Left cardiac atrium (tissue), 4 donors: ENCODE measurements around the gene GRK4. TPM values are rescaled to one million over a fixed set of nuclear protein-coding genes. Genes with fewer than 3 reads are reported as not detected.
A peak's percentile ranks its signal among the peaks of the same experiment; 100 is the strongest.
"Not testable (repeated sequence)": the region's sequence is repeated elsewhere in the genome, so short reads cannot be mapped to it uniquely, and the experiment has no call there.

Source experiments
- ATAC-seq, 2 donors: fragments of 200-7000 bp; cut with Tn5 transposase; one replicate each; pipeline ENCODE4 v1.9.1; 2020; ENCODE audit warnings: mild to moderate bottlenecking in 2 of 2, moderate library complexity in 2 of 2
- DNase-seq: peaks from one replicate; pipeline ENCODE4 v3.0.0-alpha.2; 2020
- intact Hi-C, 2 donors: fragments of 100-400 bp; cut with DNase I; formaldehyde crosslinking; loops; one replicate each; pipeline versions ENCODE4 v1.14.1 to v1.15.1; 2022 to 2023
- total RNA-seq, 2 donors: library from RNA; stranded (reverse); fragmentation: NEBNext Ultra II Directional; extraction: Animal tissue kit (Norgen Biotek cat#: 25700); gene quantifications; one replicate each; pipeline ENCODE4 v1.2.1, GENCODE V29; 2021
- donor health status: DM: no; HTN: yes; CAD: no.
- donor health status: DM: no; HTN: yes; CAD: no; lungs with severe emphysema.
- donor health status: DM: yes; HTN: yes; CAD: no.
- donor health status: Dilated cardiomyopathy.

GRK4 gene
- total RNA-seq, 2 donors from 2014 or later = 8.5 to 11.5 TPM

DNA sequence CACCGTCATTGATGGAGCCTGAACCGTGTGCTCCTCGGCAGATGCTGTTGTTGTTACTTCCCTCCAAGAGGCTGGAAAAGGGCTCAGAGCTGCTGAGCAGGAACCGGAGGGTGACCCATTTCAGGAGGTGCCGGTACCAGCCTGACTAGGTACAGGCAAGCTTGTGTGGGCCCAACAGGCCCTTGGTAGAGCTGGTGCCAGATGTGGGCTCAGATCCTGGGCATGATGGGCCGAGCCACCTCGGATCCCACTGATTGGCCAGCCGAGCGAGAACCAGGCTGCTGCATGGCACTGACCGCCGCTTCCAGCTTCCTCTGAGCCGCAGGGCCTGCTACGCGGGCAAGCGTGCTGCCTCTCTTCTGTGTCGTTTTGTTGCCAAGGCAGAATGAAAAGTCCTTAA, 33.9 kb upstream of the GRK4 start:
- ATAC-seq (no peak), DNase-seq (no peak)

DNA sequence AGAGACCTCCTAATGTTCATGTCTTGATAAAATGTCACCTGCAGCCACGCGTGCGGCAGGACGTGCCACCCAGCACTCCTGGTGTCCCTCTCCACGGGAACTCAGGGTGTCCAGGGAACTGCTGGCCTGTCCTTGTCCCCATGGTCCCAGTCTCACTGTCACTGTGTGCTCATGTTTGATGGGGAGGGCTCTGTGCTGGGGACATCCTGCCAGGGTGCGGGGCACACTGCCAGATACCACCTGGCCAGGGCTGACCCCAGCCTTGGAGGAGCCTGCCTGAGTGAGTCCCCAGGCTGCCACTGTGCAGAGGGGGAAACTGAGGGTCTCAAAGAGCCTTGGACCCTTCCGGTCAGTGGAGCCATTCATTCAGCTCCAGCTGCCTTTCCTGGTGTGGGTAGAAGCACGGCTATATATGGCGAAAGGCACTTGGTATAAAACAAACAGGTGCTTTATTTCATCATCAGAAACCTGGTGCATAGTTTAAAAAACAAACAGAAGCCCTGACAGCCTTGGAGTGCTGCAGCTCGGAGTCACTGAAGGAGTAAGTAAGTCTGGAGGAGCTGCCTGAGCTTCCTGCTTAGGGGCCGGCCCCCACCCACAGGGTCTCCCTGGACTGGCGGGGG, 33.1 kb upstream of the GRK4 start:
- DNase-seq = no peak
- intact Hi-C loops = loop anchor here in 1 of 2 donors (10.0 kb wide), 2 partner anchors 85 to 165 kb away; partner anchors contain the start of gene ADD1

More for the DNA sequence above, 33.9 kb upstream of the GRK4 start:
- intact Hi-C loops = no loop called here

DNA sequence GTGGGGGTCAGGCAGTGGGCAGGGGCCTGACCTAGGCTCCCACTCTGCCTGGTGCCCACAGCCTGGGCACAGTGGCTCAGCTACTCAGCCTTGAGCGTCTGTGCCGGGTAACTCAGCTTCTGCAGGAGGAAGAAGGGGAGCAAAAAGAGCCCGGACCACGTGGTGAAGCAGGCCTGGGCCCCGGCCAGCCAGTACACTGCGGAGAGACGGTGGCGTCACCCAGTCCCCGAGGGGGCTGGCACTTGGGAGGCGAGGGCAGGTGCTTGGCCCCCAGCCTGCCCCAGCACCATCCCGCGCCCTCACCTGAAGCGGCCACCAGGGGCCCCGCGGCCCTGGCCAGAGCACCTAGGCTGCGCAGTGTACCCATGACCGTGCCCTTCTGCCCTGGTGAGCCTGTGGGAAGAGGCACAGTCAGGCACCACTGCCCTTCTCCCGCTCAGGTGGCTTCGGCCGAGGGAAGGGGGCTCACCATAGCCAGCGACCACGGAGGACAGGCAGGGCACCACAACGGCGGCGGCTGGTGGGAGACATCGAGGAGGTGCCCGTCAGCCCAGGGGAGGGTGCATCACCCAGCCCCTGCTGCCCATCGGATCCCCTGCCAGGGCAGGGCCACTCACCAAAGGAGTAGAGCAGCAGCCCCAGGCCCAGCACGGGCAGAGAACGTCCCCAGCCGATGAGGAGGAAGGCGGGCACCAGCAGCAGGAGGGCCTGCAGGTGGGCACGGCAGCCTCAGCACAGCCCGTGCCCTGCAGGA, 32.4 kb upstream of the GRK4 start:
- ATAC-seq (no peak), DNase-seq (no peak)
- intact Hi-C loops = loop anchor here in 1 of 2 donors (10.0 kb wide), 2 partner anchors 86 to 166 kb away; partner anchors contain the start of gene ADD1

More for the DNA sequence above, 33.1 kb upstream of the GRK4 start:
- ATAC-seq = no peak

DNA sequence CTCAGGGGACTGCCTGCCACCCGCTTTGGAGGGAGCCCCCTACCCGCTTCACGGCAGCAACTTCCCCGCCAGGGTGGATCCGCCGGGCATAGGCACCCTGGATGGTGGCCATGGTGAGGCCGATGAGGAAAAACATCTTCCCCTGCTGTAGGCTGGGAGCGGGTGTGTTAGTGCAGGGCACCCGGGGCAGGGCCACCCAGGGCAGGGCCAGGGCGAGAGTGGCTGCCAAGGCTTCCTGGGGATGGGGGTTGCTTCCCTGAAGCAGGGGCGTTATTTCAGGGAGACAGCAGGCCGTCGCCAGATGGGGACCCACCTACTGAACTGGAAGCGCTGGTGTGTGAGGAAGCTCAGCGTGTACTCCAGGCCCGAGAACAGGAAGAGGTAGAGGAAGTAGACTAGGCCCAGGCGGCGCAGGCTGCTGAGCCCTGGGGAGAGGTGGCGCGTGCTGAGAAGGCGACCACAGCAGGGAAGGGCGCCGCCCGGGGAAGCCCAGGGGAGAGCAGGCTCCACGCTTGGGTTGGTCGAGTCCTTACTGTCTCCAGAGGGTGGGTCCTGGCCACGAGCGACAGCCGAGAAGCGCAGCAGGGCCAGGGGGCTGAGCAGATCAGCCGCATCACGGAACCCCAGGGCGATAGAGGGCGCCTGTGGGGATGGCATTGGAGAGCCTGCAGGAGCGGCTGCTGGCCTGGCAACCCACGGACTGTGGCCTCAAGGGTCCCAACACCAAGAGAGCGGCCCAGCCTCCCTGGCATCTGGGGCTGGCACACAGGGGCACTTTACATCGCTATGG, 31.7 kb upstream of the GRK4 start:
- DNase-seq (peak; percentile 75), ATAC-seq (peak in 1 of 2 donors; percentile 6)
- intact Hi-C loops = loop anchor here in 1 of 2 donors (10.0 kb wide), 2 partner anchors 87 to 167 kb away; partner anchors contain the start of gene ADD1

DNA sequence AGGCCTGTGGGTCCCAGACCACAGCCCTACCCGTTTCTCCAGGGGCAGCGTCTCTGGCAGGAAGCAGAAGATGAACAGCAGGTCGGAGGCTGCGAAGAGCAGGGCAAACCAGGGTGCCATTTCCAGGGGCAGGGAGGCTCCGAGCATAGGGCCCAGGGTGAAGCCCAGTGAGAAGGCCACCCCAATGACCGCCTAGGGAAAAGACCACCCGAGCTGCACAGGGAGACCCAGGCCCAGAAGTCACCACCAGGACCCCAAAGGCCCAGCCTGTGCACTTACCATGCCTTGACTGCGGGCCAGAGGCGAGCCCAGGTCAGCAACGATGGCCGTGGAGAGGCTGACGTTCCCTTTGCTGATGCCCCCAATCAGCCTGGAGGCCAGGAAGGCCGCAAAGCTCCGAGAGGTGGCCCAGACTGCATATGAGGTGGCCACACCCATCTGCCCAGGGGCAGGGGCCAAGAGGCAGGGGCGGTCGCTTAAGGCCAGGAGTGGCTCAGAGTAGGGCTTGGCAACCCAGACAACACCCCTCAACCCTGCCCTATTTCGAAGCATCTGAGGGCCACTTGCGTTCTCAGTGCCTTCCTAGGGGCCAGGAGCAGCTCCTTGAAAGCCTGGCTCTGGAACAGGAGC, 30.9 kb upstream of the GRK4 start:
- no peak for DNase-seq
- intact Hi-C loops = loop anchor here in 1 of 2 donors (10.0 kb wide), 2 partner anchors 88 to 168 kb away; partner anchors contain the start of gene ADD1
- ATAC-seq = no peak

DNA sequence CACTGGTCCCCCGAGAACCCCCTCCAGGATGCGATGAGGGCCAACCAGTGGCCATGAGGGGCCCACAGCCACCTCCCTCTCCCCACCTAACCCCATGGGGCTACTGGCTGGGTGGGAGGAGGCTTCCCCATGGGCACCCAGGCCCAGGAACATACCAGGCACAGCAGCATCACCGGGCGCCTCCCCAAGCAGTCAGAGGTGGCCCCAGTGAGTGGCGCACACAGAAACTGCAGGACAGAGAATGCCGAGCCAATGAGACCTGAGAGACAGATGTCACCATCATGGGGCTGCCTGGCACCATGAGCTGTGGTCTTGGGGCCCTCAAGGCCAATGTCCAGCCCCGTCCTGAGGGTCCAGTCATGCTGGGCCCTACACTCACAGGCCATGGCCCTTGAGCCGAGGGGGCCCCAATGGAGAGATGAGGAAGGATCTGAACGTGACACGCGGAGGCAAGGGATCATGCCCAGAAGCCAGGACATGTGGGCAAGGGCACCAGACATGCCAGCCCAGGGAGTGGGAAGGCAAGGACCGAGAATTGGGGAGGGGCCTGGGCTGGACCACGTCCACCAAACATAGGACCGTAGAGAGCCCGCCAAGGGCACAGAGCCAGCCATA, 30.3 kb upstream of the GRK4 start:
- intact Hi-C loops = loop anchor here in 1 of 2 donors (10.0 kb wide), 2 partner anchors 88 to 168 kb away; partner anchors contain the start of gene ADD1
- DNase-seq (no peak), ATAC-seq (no peak)

DNA sequence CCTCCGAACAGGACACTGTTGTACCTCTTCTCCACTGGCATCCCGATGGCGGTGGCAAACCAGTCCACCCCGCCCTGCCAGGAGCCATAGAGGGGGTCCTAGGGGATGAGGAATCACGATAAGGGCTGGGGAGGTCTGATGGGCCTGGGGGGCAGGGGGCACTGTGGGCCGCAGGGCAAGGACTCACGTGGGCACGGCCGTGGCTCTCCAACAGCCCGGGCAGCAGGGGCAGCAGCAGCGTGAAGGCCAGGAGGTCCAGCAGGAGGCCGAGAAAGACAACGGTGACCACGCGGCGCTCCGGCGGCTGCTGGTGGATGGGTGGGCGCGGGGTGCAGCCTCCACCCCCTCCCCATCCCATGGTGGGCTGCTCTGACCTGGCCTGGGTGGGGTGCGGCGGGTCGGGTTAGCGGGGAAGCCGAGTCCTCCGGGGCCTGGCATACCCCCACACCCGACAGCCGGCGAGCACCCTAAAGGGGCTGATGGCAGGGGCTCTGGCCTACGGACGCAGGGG, 29.8 kb upstream of the GRK4 start:
- intact Hi-C loops = loop anchor here in 1 of 2 donors (10.0 kb wide), 2 partner anchors 89 to 169 kb away; partner anchors contain the start of gene ADD1
- DNase-seq = no peak
- peak in 1 of 2 donors; percentile 0 for ATAC-seq

DNA sequence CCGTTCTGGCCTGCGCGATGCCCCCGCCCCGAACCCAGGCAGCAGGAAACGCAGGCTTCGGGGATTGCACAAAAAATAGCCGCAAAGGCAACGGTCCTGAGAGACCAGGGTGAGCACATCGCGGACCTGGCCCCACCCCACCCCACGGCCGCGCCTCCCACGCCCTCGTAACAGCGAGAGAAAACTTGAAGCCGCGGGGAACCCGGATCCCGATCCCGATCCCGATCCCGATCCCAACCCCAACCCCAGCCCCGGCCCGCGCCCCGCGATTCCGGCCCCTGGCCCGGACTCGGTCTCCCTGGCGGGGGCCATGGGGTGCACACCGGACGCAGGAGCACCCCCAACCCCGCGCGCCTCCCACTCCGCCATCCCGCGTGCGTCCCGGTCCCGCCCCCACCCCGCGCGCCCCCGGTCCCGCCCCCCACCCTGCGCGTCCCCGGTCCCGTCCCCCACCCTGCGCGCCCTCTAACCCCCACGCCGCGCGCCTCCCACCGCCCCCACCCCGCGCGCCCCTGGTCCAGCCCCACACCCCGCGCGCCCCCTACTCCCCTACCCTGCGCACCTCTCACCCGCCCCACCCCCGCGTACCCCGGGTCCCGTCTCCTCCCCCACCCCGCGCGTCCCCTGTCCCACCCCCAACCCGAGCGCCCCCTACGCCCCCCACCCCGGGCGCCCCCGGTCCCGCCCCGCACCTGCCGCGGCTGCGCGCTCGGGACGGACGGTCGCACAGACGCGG, 29.1 kb upstream of the GRK4 start:
- DNase-seq = peak; percentile 77
- intact Hi-C loops = loop anchor here in 1 of 2 donors (10.0 kb wide), 2 partner anchors 89 to 169 kb away; partner anchors contain the start of gene ADD1
- ATAC-seq = peak; percentile 33 to 38

DNA sequence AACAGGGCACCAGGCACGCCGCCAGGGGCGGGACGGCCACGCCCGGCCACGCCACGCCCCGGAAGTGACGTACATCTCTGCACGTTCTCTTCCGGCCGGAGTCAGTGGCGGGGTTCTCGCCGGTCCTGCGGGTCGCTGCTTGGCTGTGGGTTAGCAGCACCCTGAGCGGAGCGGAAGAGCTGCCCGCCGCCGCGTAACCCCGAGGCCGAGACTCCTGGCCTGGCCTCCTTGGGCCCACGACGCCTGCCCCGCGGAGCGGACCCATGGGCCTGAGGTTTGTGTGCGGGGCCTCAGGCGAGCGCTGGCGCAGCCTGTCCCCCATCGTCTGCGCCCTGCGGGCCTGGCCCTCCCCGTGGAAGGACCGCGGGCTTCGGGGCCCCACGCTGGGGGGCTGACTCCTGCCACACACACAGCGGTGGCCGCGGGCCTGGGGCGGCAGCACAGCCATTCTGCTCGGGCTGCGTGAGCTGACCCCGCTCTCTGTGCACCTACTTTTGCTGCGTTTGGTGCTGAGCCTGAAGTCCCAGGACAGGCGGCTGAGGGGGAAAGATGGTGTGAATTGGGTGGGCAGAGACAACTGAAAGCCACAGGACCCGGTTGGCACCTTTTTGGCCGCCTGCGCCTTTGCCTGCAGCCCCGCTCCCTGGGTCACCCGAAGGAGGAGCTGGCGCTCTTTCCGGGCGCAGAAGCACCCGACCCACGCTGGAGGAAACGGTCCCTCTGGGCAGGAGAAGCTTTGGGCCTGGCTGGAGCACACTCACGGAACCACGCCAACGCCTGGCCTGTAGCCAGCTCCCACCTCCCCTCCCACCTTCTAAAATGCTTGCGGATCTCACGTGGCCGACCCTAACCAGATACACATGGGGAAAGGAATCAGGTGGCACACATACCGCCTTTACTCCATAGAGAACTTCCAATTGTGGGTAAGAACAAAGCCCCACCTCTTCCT, 28.3 kb upstream of the GRK4 start:
- ATAC-seq (peak; percentile 82 to 90), DNase-seq (peak; percentile 97)
- intact Hi-C loops = loop anchor here in 1 of 2 donors (10.0 kb wide), 2 partner anchors 90 to 170 kb away; partner anchors contain the start of gene ADD1

DNA sequence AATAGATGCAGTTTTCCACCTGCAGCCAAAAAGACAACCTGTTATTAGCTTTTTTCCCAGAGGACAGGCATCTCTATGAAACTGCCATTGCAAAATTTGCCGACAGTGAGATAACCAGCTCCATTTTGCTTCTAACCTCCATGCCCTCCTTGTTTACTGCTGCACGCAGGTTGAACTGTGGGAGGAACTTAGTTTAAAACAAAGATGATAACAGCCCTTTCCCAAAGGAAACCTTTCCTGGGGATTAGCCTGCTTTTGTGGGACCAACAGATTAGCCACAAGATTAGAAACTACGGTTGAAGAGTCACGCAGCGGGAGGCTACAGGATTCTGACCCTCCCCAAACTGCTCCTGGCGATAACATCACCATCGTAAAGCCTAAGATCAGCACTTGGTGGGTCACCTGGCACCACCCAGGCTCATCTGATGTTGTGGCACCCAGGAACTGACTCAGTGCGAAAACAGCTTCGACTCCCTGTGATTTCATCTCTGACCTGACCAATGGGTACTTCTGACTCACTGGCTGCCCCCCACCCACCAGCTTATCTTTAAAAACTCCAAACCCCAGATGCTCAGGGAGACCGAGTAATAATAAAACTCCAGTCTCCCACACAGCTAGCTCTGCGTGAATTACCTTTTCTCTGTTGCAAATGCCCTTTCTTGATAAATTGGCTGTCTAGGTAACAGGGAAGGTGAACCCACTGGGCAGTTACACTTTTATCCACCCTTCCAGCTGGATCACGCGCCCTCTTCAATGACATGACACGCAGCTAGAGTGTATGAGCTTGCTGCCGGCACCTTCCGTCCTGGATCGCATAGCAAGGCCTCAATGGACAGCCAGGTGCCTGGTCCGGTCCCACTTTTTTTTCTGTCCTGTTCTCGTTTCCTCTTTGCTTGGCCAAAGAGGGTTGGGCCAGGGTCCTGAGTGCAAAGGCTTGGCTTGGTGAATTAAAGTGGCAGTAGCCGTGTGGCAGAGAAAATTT, 27.3 kb upstream of the GRK4 start:
- intact Hi-C loops = loop anchor here in 1 of 2 donors (10.0 kb wide), 2 partner anchors 91 to 171 kb away; partner anchors contain the start of gene ADD1
- no peak for DNase-seq
- ATAC-seq = no peak

DNA sequence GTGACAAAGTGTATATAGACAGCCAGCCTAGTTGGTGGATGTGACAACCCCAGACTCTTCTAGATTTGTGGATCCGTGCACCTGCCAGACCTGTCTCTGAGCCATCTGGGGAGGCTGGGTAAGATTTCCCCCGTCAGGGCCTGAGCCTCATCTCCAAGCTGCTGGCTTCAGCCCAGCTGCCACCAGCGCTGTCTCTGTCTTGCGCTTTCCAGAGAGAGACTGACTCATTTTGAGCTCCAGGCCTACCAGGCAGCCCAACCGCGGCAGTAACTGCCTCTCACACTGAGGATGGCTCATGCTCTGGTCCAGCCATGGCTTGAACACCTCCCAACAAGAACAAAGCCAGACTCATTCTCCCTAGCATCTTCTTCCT, 26.6 kb upstream of the GRK4 start:
- intact Hi-C loops = loop anchor here in 1 of 2 donors (10.0 kb wide), 2 partner anchors 92 to 172 kb away; partner anchors contain the start of gene ADD1
- no peak for DNase-seq
- ATAC-seq = no peak

DNA sequence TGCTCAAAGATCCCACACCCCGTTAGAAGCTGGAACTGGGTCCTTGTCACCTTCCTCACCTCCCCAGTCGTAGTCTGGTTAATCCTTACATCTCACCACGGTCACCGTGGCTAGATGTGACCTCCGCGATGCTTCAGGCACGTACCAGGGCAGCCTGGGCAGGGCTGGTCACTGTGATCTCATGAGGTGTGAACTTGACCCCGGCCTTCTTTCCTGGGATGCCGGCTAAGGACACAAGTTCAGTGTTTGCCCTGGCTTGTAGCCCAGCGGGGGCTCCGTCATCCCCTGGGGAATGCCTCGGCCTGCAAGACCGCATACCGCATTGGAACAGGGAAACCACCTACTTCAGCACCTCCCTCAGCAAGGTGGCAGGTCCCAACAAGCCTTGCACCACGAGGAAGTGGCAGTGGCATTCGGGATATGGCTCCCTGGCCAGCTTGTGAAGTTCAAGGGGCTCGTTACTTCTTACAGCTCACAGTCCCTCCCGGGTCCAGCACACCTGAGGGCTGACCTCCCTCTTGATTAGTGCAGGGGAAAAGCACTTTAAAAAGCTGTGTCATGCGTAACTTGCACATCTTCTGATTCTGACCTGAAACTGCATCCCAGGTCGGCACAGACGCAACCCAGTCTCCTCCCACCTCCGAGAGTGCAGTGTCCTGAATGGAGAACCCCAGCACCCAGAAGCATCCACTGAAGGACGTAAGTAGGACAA, 26.1 kb upstream of the GRK4 start:
- DNase-seq (no peak), ATAC-seq (no peak)
- intact Hi-C loops = loop anchor here in 1 of 2 donors (10.0 kb wide), 2 partner anchors 93 to 173 kb away; partner anchors contain the start of gene ADD1

DNA sequence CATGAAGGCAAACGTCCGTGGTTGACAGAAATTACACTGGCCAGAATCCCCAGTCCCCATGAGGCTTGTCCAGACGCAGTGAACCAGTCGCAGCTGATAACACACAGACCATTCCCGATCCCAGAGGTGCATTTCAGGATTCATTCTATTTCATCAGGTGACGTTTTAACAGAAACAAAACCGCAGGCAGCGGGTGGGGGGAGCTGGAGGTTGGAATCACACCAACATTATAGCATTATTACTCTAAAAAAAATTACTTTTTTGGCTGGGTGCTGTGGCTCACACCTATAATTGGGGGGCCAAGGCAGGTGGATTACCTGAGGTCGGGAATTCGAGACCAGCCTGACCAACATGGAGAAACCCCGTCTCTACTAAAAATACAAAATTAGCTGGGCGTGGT, 25.4 kb upstream of the GRK4 start:
- intact Hi-C loops = loop anchor here in 1 of 2 donors (10.0 kb wide), 2 partner anchors 93 to 173 kb away; partner anchors contain the start of gene ADD1

DNA sequence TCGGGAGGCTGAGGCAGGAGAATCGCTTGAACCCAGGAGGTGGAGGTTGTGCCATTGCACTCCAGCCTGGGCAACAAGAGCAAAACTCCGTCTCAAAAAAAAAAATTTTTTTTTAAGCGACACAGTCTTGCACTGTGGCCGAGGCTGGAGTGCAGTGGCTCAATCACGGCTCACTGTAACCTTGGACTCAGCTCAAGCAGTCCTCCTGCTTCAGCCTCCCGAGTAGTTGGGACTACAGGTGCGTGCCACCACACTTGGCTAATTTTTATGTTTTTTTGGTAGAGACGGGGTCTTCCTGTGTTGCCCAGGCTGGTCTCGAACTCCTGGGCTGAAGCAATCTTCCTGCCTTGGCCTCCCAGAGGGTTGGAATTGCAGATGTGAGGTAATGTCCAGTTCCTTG, 25.0 kb upstream of the GRK4 start:
- DNase-seq = peak; percentile 6
- not testable (repeated sequence) for ATAC-seq
- intact Hi-C loops = loop anchor here in 1 of 2 donors (10.0 kb wide), 2 partner anchors 94 to 174 kb away; partner anchors contain the start of gene ADD1

More for the DNA sequence above, 25.4 kb upstream of the GRK4 start:
- DNase-seq (no peak), ATAC-seq (no peak)
